Skin of body (tissue), 2 donors: ENCODE data around the gene NOTUM. TPM values are rescaled to one million over a fixed set of nuclear protein-coding genes. Genes with fewer than 3 reads are reported as not detected.
"Not testable (repeated sequence)": the region's sequence is repeated elsewhere in the genome, so short reads cannot be mapped to it uniquely, and the experiment has no call there.

Experiments used
- DNase-seq: peaks from one replicate; lab custom pipeline; 2025; lab: John Stamatoyannopoulos, UW
- total RNA-seq: library from RNA; depleted of rRNA; stranded (reverse); fragments of >200 nt; gene quantifications from one replicate; pipeline ENCODE4 v1.2.3, GENCODE V29; 2014

NOTUM gene
- total RNA-seq, 1 donor from 2014 or later, result 1.7 TPM

DNA sequence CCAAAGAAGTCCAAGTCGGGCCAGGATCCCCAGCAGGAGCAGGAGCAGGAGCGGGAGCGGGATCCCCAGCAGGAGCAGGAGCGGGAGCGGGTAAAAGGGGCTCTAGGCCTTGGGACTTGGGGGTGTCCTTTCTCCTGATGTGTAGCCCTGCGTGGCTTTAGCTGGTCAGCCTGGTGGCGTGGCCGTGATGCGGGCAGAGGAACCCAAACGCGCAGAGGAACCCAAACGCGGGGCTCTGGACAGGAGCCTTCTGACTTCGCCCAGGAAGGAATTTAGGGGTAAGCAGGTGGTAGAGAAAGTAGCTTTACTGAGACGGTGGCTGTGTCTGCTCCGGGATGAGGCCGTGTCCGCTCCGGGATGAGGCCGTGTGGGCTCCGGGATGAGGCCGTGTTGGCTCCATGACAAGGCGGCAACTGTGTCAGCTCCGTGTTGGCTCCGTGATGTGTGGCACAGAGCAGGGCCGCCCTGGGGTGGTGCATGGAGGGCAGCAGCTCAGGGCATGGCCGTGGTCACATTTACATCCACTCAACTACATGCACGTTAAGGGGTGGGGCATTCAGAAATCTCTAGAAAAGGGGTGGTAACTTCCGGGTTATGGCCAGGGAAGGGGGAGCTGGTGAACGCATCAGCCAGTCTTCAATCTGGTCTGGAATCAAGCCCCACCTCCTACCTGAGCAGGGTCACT, 35.9 kb upstream of the NOTUM start:
- DNase-seq, result no peak

GRCh38 chr17:81996232-81996756, 35.3 kb upstream of the NOTUM start:
- no peak for DNase-seq

- DNase-seq, result no peak
Measured at GRCh38 chr17:81995463-81996231, 34.7 kb upstream of the NOTUM start.

- no peak for DNase-seq
Measured at GRCh38 chr17:81994593-81995462, 33.8 kb upstream of the NOTUM start.

GRCh38 chr17:81993729-81994592, 33.0 kb upstream of the NOTUM start:
- no peak for DNase-seq

GRCh38 chr17:81992306-81993102, 31.5 kb upstream of the NOTUM start:
- no peak for DNase-seq

GRCh38 chr17:81991684-81992305, 30.8 kb upstream of the NOTUM start:
- no peak for DNase-seq

DNA sequence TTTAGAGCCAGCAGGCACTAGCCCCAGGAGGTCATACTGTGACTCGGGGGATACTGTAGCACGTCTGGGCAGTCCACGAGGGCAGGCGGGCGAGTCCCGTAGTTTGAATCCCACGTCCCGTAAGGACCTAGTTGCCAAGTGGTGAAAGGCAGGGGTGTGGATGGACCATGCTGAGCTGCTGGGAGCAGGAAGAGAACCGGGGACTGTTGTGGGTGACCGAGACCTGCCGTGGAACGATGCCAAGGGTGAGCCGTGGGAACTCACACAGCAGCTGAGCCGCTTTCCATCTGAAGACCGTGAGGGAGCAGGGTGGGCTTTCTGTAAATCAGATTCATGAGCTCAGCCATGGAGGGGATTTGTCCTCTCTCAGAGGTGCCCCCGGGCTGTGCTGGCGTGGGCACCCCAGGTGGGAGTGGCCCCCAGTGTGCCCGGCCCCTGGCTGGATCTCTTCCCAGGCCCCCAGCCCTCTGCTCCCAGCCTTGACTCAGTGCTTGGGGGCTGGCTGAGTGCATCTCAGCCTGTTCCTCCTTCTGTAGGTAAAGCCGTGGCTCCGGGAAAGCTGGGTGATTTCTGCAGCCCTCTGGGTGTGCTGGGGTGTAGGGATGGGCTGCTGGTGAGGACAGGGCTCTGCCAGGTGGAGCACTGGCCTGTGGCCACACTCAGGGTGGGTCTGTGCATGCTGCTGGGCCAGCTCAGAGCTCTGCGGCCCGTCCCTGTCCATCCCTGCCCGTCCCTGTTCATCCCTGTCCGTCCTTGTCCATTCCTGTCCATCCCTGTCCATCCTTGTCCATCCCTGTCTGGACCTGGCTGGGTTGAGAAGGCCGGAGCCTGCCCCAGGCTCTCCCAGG, 30.1 kb upstream of the NOTUM start:
- DNase-seq, result no peak

GRCh38 chr17:81987161-81987770, 26.3 kb upstream of the NOTUM start:
- no peak for DNase-seq

GRCh38 chr17:81986606-81987005, 25.6 kb upstream of the NOTUM start:
- no peak for DNase-seq

GRCh38 chr17:81984773-81985410, 23.9 kb upstream of the NOTUM start:
- no peak for DNase-seq

- no peak for DNase-seq
Measured at GRCh38 chr17:81983639-81984373, 22.8 kb upstream of the NOTUM start.

- DNase-seq, result no peak
Measured at GRCh38 chr17:81983011-81983638, 22.1 kb upstream of the NOTUM start.

- not testable (repeated sequence) for DNase-seq
Measured at GRCh38 chr17:81981511-81981910, 20.5 kb upstream of the NOTUM start.

GRCh38 chr17:81980707-81981343, 19.8 kb upstream of the NOTUM start:
- DNase-seq, result no peak

DNA sequence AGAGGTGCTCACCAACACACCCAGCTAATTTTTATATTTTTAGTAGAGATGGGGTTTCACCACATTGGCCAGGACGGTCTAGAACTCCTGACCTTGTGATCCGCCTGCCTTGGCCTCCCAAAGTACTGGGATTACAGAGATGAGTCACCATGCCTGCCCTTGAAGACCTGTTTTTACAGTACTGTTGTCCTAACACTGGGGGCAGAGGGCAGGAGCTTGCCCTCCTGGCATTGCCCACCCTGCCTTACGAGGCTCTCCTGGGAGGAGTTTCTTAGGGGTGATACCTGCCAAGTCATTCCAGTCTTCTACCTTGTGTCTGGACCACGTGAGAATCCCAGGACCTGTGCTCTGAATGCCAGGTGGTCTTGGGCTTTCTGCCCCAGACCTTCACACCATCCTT, 19.1 kb upstream of the NOTUM start:
- DNase-seq, result no peak
